ENCODE measurements around the gene KLF15.

DNA sequence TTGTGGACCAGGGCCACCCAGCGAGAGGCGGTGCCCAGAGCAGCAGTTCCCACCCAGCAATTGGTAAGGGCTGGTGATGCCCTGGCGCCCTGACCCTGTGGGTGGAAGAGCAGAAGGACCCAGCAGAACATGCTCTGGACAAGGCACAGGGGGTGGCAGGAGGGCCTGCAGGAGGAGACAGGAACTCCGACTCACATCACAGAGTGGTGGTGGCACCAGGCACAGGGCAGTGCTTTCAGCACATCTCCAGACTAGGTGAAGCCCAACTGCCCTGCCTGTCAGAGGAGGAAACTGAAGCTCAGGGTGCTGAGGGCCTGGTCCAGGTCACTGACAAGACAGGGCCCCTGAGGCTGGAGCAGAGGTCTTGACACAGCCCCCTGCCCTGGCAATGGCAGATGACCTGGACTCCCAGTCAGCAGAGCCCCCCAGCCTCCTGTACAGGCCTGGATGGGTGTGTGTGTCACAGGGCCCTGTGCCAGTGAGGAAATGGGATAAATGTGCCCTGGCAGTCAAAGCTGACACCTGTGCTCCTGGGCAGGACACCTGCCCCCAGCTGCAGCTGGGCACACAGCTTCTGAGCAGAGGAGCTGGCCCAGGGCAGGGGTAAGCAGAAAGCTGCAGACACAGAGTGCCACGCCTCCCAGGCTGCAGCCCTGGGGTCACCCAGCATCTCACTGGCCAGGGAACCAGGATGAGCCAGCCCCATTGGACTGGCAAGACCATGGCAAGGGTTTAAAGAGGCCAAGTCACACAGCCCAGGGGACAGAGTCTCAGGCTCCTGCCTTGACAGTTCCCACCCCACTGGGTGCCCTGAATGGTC is 11.4 kb downstream of the KLF15 start:
- TF ChIP-seq POLR2A (IDR thresholded peaks at IDR 0.05; ENCODE audit: low read length) (no peak), GATA1 (IDR thresholded peaks at IDR 0.05; ENCODE audit: low read depth, low read length) (no peak)
